SK-N-SH (cell line): ENCODE data around the gene SLC26A3. TPM values are rescaled to one million over a fixed set of nuclear protein-coding genes. Genes with fewer than 3 reads are reported as not detected.

Experiments
- CTCF ChIA-PET: fragments of 300-600, 350-600 bp; formaldehyde crosslinking; extraction: SDS; loops from one replicate; lab custom pipeline; 2021; lab: Yijun Ruan, JAX
- POLR2A ChIA-PET: fragments of 350-600 bp; sonication (Branson Sonifier 250); formaldehyde crosslinking; extraction: SDS; loops from one replicate; lab custom pipeline; 2020; ENCODE audit warnings: antibody characterized with exemption, inconsistent platforms; lab: Yijun Ruan, JAX
- DNase-seq: peaks from one replicate; pipeline ENCODE4 v3.0.0; 2012
- H2AFZ ChIP-seq: fragments of 200-600 bp; sonication (generic); 2 replicates; pipeline ENCODE4 v1.8.1; 2016; ENCODE audit warnings: antibody characterized with exemption, mild to moderate bottlenecking, low read depth
- H3F3A ChIP-seq: fragments of 200-600 bp; sonication (generic); replicated peaks from 2 replicates; pipeline ENCODE3; 2016; ENCODE audit warnings: antibody characterized with exemption, mild to moderate bottlenecking; ENCODE audit not compliant: insufficient read depth
- H3K27ac ChIP-seq, 2 experiments: fragments of 200-500 bp in 1 of 2; fragments of 200-600 bp in 1 of 2; sonication (Bioruptor generic) in 1 of 2; sonication (generic), shearing (Covaris generic) in 1 of 2; 2 replicates each; pipeline versions ENCODE4 v1.5.1 to v1.6.1; 2014 to 2016; ENCODE audit warnings: low read depth in 2 of 2, inconsistent platforms in 1 of 2, low read length in 1 of 2, mild to moderate bottlenecking in 1 of 2, mixed read lengths in 1 of 2
- H3K27me3 ChIP-seq: fragments of 200-600 bp; sonication (generic), shearing (Covaris generic); 2 replicates; pipeline ENCODE4 v1.6.1; 2016; ENCODE audit warnings: mixed run types; ENCODE audit not compliant: insufficient read depth
- H3K36me3 ChIP-seq, 2 experiments: fragments of 200-500 bp in 1 of 2; fragments of 200-600 bp in 1 of 2; sonication (Bioruptor generic) in 1 of 2; sonication (generic) in 1 of 2; replicated peaks in 1 of 2; 2 replicates each; pipeline versions ENCODE3 to v1.5.1; 2014 to 2016; ENCODE audit warnings: low read length in 1 of 2, mild to moderate bottlenecking in 1 of 2; ENCODE audit not compliant: insufficient read depth in 2 of 2, control insufficient read depth in 1 of 2
- H3K4me1 ChIP-seq, 2 experiments: fragments of 200-500 bp in 1 of 2; fragments of 200-600 bp in 1 of 2; sonication (Bioruptor generic) in 1 of 2; sonication (generic), shearing (Covaris generic) in 1 of 2; 2 replicates each; pipeline versions ENCODE4 v1.5.1 to v1.6.1; 2014 to 2016; ENCODE audit warnings: low read depth in 1 of 2, low read length in 1 of 2, mixed run types in 1 of 2; ENCODE audit not compliant: insufficient read depth in 2 of 2, control insufficient read depth in 1 of 2
- H3K4me2 ChIP-seq: fragments of 200-600 bp; sonication (generic), shearing (Covaris generic); 2 replicates; pipeline ENCODE4 v1.6.1; 2017; ENCODE audit warnings: mixed run types
- H3K4me3 ChIP-seq, 2 experiments: fragments of 200-500 bp in 1 of 2; fragments of 200-600 bp in 1 of 2; sonication (Bioruptor generic) in 1 of 2; sonication (generic), shearing (Covaris generic) in 1 of 2; 2 replicates each; pipeline versions ENCODE4 v1.5.1 to v1.8.1; 2014 to 2016; ENCODE audit warnings: low read depth in 2 of 2, inconsistent platforms in 1 of 2, low read length in 1 of 2, mild to moderate bottlenecking in 1 of 2, mixed read lengths in 1 of 2, moderate library complexity in 1 of 2
- H3K79me2 ChIP-seq: fragments of 200-600 bp; sonication (generic); 2 replicates; pipeline ENCODE4 v1.8.1; 2017; ENCODE audit warnings: mild to moderate bottlenecking; ENCODE audit not compliant: insufficient read depth
- H3K9ac ChIP-seq: fragments of 200-600 bp; sonication (generic); 2 replicates; pipeline ENCODE4 v1.6.1; 2017; ENCODE audit warnings: mixed run types
- H3K9me2 ChIP-seq: fragments of 200-600 bp; sonication (generic); 2 replicates; pipeline ENCODE4 v1.6.1; 2017; ENCODE audit warnings: mixed run types
- H3K9me3 ChIP-seq: fragments of 200-600 bp; sonication (generic); 2 replicates; pipeline ENCODE4 v1.6.1; 2017; ENCODE audit warnings: mixed run types, mild to moderate bottlenecking, moderate library complexity
- H4K20me1 ChIP-seq: fragments of 200-600 bp; sonication (generic); 2 replicates; pipeline ENCODE4 v1.6.1; 2017; ENCODE audit warnings: mild to moderate bottlenecking, mixed run types; ENCODE audit not compliant: insufficient read depth
- CHD2 ChIP-seq: fragments of 150-350 bp; IDR thresholded peaks from 2 replicates; pipeline ENCODE4 v1.6.1; 2018; ENCODE audit warnings: low read length; ENCODE audit not compliant: partially characterized antibody
- ELF1 ChIP-seq: IDR thresholded peaks from 2 replicates; pipeline ENCODE4 v1.4.0; 2012
- EZH2phosphoT487 ChIP-seq: fragments of 200-600 bp; sonication (generic); IDR thresholded peaks from 2 replicates; pipeline ENCODE4 v1.6.1; 2017; ENCODE audit warnings: low read depth, mixed run types, mild to moderate bottlenecking, antibody characterized with exemption, moderate library complexity, borderline replicate concordance
- FOXM1 ChIP-seq: IDR thresholded peaks from 2 replicates; pipeline ENCODE4 v1.4.0; 2012; ENCODE audit warnings: low read depth, mild to moderate bottlenecking
- GABPA ChIP-seq: IDR thresholded peaks from 2 replicates; pipeline ENCODE4 v1.4.0; 2012; ENCODE audit warnings: low read depth, mild to moderate bottlenecking
- JUND ChIP-seq: IDR thresholded peaks from 2 replicates; pipeline ENCODE4 v1.4.0; 2012
- MXI1 ChIP-seq: IDR thresholded peaks from 2 replicates; pipeline ENCODE4 v1.6.1; 2012; ENCODE audit warnings: mild to moderate bottlenecking, low read depth, low read length, improper control_type of control experiment
- NFIC ChIP-seq: IDR thresholded peaks from 2 replicates; pipeline ENCODE4 v1.4.0; 2012; ENCODE audit warnings: borderline replicate concordance
- PBX3 ChIP-seq: IDR thresholded peaks from 2 replicates; pipeline ENCODE4; 2012
- POLR2AphosphoS5 ChIP-seq: IDR thresholded peaks from 2 replicates; pipeline ENCODE4 v1.6.1; 2012; ENCODE audit warnings: low read depth, low read length
- RXRA ChIP-seq: IDR thresholded peaks from 2 replicates; pipeline ENCODE4 v1.4.0; 2012; ENCODE audit warnings: low read depth, mild to moderate bottlenecking, borderline replicate concordance
- SIN3A ChIP-seq: IDR thresholded peaks from 2 replicates; pipeline ENCODE4 v1.6.1; 2012; ENCODE audit warnings: low read depth, mild to moderate bottlenecking, low read length, moderate library complexity, borderline replicate concordance
- TEAD4 ChIP-seq: IDR thresholded peaks from 2 replicates; pipeline ENCODE4 v1.4.0; 2012; ENCODE audit warnings: mild to moderate bottlenecking, borderline replicate concordance; ENCODE audit not compliant: insufficient read depth
- USF1 ChIP-seq: IDR thresholded peaks from 2 replicates; pipeline ENCODE4 v1.4.0; 2012; ENCODE audit warnings: low read depth, borderline replicate concordance
- WGBS: methylation state at CpG from one replicate; pipeline ENCODE4 v1.1.6; 2017; ENCODE audit warnings: low lambda C conversion rate; 5-methylcytosine and 5-hydroxymethylcytosine counted together
- polyA plus RNA-seq, 3 experiments: library from polyadenylated mRNA; depleted of rRNA; stranded (reverse); fragments of >200 nt; gene quantifications; 2 replicates each; pipeline ENCODE4 v1.2.3, GENCODE V29; 2012
- TF ChIP-seq, protein P1 (sequence below): fragments of 150-350 bp; IDR thresholded peaks from 2 replicates; pipeline ENCODE4 v1.6.1; 2017; ENCODE audit warnings: antibody characterized with exemption, low read length, low read depth, borderline replicate concordance
- TF ChIP-seq, protein P2 (sequence below): IDR thresholded peaks from 2 replicates; pipeline ENCODE4 v1.6.1; 2012; ENCODE audit warnings: mild to moderate bottlenecking, low read depth, low read length, moderate library complexity

Gene SLC26A3
- polyA plus RNA-seq, 1 of the 3 experiments (the other 2 are of a cell fraction): not detected

GRCh38 chr7:107768263-107768662 lies 34.8 kb downstream of the SLC26A3 start (continued):
- TF ChIP-seq PBX3 (no peak), SIN3A (no peak), MXI1 (no peak), FOXM1 (no peak)
- TF ChIP-seq, protein P1, sequence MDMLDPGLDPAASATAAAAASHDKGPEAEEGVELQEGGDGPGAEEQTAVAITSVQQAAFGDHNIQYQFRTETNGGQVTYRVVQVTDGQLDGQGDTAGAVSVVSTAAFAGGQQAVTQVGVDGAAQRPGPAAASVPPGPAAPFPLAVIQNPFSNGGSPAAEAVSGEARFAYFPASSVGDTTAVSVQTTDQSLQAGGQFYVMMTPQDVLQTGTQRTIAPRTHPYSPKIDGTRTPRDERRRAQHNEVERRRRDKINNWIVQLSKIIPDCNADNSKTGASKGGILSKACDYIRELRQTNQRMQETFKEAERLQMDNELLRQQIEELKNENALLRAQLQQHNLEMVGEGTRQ: no peak

DNA sequence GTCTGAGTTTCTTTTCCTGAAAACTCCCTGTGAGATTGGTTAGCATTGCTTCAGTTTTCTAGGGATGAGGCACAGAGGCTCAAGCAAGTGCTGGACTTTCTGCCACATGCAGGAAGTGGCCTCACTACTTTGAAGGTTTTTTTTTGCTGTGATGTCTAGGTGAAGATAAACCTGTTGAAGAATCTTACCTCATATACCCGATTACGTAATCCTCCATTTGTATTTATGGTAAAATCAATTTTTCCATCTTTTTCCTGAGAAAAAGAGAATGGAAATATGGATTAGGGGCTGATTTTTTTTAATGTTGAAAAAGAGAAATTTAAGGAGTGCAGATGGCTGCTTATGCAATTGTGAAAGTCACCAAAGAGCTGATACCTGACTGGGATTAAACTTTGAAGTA lies 35.6 kb downstream of the SLC26A3 start:
- H3K79me2 ChIP-seq: no peaks in the 10 kb centered on the region
- peaks cover 4% of the 10 kb centered on the region for H3F3A ChIP-seq
- H2AFZ ChIP-seq: no peak overlapping the region
- H3K4me2 ChIP-seq: no peak overlapping the region
- H3K9me2 ChIP-seq: no peaks in the 10 kb centered on the region
- H3K4me1 ChIP-seq: no peaks in the 10 kb centered on the region; a peak in 2 of 4 replicates
- H3K9me3 ChIP-seq: no peaks in the 10 kb centered on the region
- H3K9ac ChIP-seq: no peak overlapping the region
- H3K27ac ChIP-seq: no peak overlapping the region
- peaks cover 2 to 3% of the 10 kb centered on the region in 2 experiments for H3K36me3 ChIP-seq
- no peaks in the 10 kb centered on the region for H4K20me1 ChIP-seq
- 93% methylated on average over 2 of the region's 2 CpGs for WGBS
- POLR2A ChIA-PET: no interaction called here
- DNase-seq: no peak
- no peaks in the 10 kb centered on the region for H3K27me3 ChIP-seq
- TF ChIP-seq NFIC: no peak
- no peak for TF ChIP-seq TEAD4
- no peak for TF ChIP-seq RXRA
- TF ChIP-seq USF1: no peak
- TF ChIP-seq JUND: no peak
- no peak for TF ChIP-seq POLR2AphosphoS5
- TF ChIP-seq EZH2phosphoT487: no peak
- no peak for TF ChIP-seq GABPA
- no peak for TF ChIP-seq ELF1
- TF ChIP-seq, protein P2, sequence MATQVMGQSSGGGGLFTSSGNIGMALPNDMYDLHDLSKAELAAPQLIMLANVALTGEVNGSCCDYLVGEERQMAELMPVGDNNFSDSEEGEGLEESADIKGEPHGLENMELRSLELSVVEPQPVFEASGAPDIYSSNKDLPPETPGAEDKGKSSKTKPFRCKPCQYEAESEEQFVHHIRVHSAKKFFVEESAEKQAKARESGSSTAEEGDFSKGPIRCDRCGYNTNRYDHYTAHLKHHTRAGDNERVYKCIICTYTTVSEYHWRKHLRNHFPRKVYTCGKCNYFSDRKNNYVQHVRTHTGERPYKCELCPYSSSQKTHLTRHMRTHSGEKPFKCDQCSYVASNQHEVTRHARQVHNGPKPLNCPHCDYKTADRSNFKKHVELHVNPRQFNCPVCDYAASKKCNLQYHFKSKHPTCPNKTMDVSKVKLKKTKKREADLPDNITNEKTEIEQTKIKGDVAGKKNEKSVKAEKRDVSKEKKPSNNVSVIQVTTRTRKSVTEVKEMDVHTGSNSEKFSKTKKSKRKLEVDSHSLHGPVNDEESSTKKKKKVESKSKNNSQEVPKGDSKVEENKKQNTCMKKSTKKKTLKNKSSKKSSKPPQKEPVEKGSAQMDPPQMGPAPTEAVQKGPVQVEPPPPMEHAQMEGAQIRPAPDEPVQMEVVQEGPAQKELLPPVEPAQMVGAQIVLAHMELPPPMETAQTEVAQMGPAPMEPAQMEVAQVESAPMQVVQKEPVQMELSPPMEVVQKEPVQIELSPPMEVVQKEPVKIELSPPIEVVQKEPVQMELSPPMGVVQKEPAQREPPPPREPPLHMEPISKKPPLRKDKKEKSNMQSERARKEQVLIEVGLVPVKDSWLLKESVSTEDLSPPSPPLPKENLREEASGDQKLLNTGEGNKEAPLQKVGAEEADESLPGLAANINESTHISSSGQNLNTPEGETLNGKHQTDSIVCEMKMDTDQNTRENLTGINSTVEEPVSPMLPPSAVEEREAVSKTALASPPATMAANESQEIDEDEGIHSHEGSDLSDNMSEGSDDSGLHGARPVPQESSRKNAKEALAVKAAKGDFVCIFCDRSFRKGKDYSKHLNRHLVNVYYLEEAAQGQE: no peak
- no peak for TF ChIP-seq CHD2
- CTCF ChIA-PET: interaction anchor here (0.9 to 2.0 kb wide), 3 partner anchors 28 to 304 kb away, joined by 3 to 6 read pairs (median 3); no protein-coding TSS in a partner anchor
- H3K4me3 ChIP-seq: no peak overlapping the region
